ENCODE measurements around the gene CLDN19. TPM values are rescaled to one million over a fixed set of nuclear protein-coding genes. Genes with fewer than 3 reads are reported as not detected.

The CLDN19 gene
- total RNA-seq, 1 experiment from 2014 or later, result 0.05 TPM

GRCh38 chr1:42734201-42735035, 5.6 kb downstream of the CLDN19 start:
- intact Hi-C loops (cut with micrococcal nuclease; ENCODE audit: unreplicated experiment), result loop anchor here (10.0 kb wide), 1 partner anchor 160 kb away; no protein-coding TSS in a partner anchor
- Histone ChIP-seq H3K27ac (ENCODE audit: low read length) (no peak overlapping the region), H3K27me3 (ENCODE audit: control insufficient read depth, insufficient read depth, low read length) (no peaks in the 10 kb centered on the region), H3K9me3 (ENCODE audit: control insufficient read depth, insufficient read depth, low read depth, low read length) (no peaks in the 10 kb centered on the region), H3K4me1 (ENCODE audit: control insufficient read depth, insufficient read depth, low read length) (no peaks in the 10 kb centered on the region), H3K4me3 (ENCODE audit: low read depth in 2 of 2, low read length in 2 of 2) (no peak overlapping the region), H3K36me3 (ENCODE audit: control insufficient read depth, insufficient read depth, low read length) (no peaks in the 10 kb centered on the region)
- in situ Hi-C loops (cut with HindIII; ENCODE audit: low pct_unique_long_range_greater_than_20kb, low sequenced_read_pairs), result no loop called here
- no peak for ATAC-seq
- TF ChIP-seq SIN3A (IDR thresholded peaks at IDR 0.05; ENCODE audit: borderline replicate concordance, insufficient read depth, low read depth, low read length) (no peak), TCF7L2 (IDR thresholded peaks at IDR 0.05; ENCODE audit: low read depth, low read length) (no peak), POLR2AphosphoS5 (IDR thresholded peaks at IDR 0.05; ENCODE audit: low read depth, low read length) (no peak), CTCF (IDR thresholded peaks at IDR 0.05) (no peak), REST (IDR thresholded peaks at IDR 0.05; ENCODE audit: insufficient read depth in 1 of 2, low read depth in 2 of 2, low read length in 1 of 2) (no peak)
- DNase-seq (ENCODE audit: low read depth, low spot score), result no peak
- no TSS peak for BruUV-seq (replicated peaks)
- ChIA-PET POLR2A (no interaction called here), CTCF (no interaction called here)

GRCh38 chr1:42733415-42734200, 6.4 kb downstream of the CLDN19 start:
- POLR2A ChIA-PET, result no interaction called here
- DNase-seq (ENCODE audit: low read depth, low spot score), result no peak
- H3K27ac ChIP-seq (ENCODE audit: low read length), result no peak overlapping the region
- no TSS peak for BruUV-seq (replicated peaks)
- no peak for ATAC-seq
- H3K27me3 ChIP-seq (ENCODE audit: control insufficient read depth, insufficient read depth, low read length), result no peaks in the 10 kb centered on the region
- intact Hi-C loops (cut with micrococcal nuclease; ENCODE audit: unreplicated experiment) (loop anchor here (10.0 kb wide), 1 partner anchor 159 kb away; no protein-coding TSS in a partner anchor), in situ Hi-C loops (cut with HindIII; ENCODE audit: low pct_unique_long_range_greater_than_20kb, low sequenced_read_pairs) (no loop called here)
- no peaks in the 10 kb centered on the region for H3K4me1 ChIP-seq (ENCODE audit: control insufficient read depth, insufficient read depth, low read length)
- H3K4me3 ChIP-seq (ENCODE audit: low read depth in 2 of 2, low read length in 2 of 2), result no peak overlapping the region
- CTCF ChIA-PET, result interaction anchor here (0.6 kb wide), 1 partner anchor 64 kb away, joined by 3 read pairs; no protein-coding TSS in a partner anchor
- no peaks in the 10 kb centered on the region for H3K9me3 ChIP-seq (ENCODE audit: control insufficient read depth, insufficient read depth, low read depth, low read length)
- H3K36me3 ChIP-seq (ENCODE audit: control insufficient read depth, insufficient read depth, low read length), result no peaks in the 10 kb centered on the region
- no peak for TF ChIP-seq SIN3A (IDR thresholded peaks at IDR 0.05; ENCODE audit: borderline replicate concordance, insufficient read depth, low read depth, low read length)
- TF ChIP-seq REST (IDR thresholded peaks at IDR 0.05; ENCODE audit: insufficient read depth in 1 of 2, low read depth in 2 of 2, low read length in 1 of 2), result no peak
- no peak for TF ChIP-seq CTCF (IDR thresholded peaks at IDR 0.05)
- TF ChIP-seq TCF7L2 (IDR thresholded peaks at IDR 0.05; ENCODE audit: low read depth, low read length), result no peak
- TF ChIP-seq POLR2AphosphoS5 (IDR thresholded peaks at IDR 0.05; ENCODE audit: low read depth, low read length), result no peak
